ENCODE data around the gene EIF2S2. TPM values are rescaled to one million over a fixed set of nuclear protein-coding genes. Genes with fewer than 3 reads are reported as not detected.

EIF2S2 gene
- total RNA-seq, 1 experiment from 2014 or later: 121 TPM

DNA sequence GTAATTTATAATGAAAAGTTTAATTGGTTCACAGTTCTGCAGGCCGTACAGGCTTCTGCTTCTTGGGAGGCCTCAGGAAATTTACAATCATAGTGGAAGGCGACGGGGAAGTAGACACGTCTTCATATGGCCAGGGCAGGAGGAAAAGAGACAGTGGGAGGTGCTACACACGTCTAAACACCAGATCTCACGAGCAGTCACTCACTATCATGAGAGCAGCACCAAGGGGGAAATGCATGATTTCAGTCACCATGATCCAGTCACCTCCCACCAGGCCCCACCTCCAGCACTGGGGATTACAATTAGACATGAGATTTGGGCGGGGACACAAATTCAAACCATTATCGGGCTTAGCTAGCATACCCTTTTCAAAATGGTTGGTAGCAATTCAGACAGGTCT, 41.2 kb downstream of the EIF2S2 start:
- ChIA-PET CTCF (no interaction called here), POLR2A (no interaction called here), RAD21 (ENCODE audit: low non-redundant PET in 1 of 2, low total read pairs in 2 of 2, uncharacterized antibody in 2 of 2, unreplicated experiment in 2 of 2) (interaction anchor here in 1 of 2 experiments (0.7 kb wide), 1 partner anchor 150 kb away, joined by 3 read pairs; no protein-coding TSS in a partner anchor)
- ATAC-seq (no peak), DNase-seq (ENCODE audit: low read depth, low spot score) (no peak)
- Histone ChIP-seq H4K20me1 (ENCODE audit: insufficient read depth) (peaks cover 3% of the 10 kb centered on the region; the same call in 1 of the 2 replicates), H3K4me2 (ENCODE audit: low read length) (no peak overlapping the region), H3K36me3 (ENCODE audit: control insufficient read depth in 1 of 2, insufficient read depth in 2 of 2, low read length in 2 of 2) (peaks cover 4 to 5% of the 10 kb centered on the region in 2 experiments), H3K27me3 (ENCODE audit: insufficient read depth, low read length) (no peaks in the 10 kb centered on the region), H3K27ac (ENCODE audit: low read depth, low read length) (no peak overlapping the region), H3K9me2 (ENCODE audit: insufficient read depth) (no peaks in the 10 kb centered on the region), H3K79me2 (ENCODE audit: insufficient read depth, low read length) (peaks cover 34% of the 10 kb centered on the region; the same call in 1 of the 2 replicates), H3K4me1 (ENCODE audit: control insufficient read depth in 1 of 2, insufficient read depth in 2 of 2, low read length in 2 of 2) (peaks cover 0 to 23% of the 10 kb centered on the region in 2 experiments; a peak in 2 of 4 replicates), H3K9me3 (ENCODE audit: control insufficient read depth in 1 of 2, insufficient read depth in 1 of 2, low read depth in 1 of 2, low read length in 2 of 2) (no peaks in the 10 kb centered on the region), H3K4me3 (replicated peaks in 1 of 2; ENCODE audit: low read depth in 1 of 2, low read length in 2 of 2) (no peak overlapping the region), H2AFZ (ENCODE audit: low read depth, low read length, poor library complexity, severe bottlenecking) (no peak overlapping the region), H3K9ac (ENCODE audit: low read length) (no peak overlapping the region)
- BruUV-seq (replicated peaks): no TSS peak
- TF ChIP-seq, protein P1, sequence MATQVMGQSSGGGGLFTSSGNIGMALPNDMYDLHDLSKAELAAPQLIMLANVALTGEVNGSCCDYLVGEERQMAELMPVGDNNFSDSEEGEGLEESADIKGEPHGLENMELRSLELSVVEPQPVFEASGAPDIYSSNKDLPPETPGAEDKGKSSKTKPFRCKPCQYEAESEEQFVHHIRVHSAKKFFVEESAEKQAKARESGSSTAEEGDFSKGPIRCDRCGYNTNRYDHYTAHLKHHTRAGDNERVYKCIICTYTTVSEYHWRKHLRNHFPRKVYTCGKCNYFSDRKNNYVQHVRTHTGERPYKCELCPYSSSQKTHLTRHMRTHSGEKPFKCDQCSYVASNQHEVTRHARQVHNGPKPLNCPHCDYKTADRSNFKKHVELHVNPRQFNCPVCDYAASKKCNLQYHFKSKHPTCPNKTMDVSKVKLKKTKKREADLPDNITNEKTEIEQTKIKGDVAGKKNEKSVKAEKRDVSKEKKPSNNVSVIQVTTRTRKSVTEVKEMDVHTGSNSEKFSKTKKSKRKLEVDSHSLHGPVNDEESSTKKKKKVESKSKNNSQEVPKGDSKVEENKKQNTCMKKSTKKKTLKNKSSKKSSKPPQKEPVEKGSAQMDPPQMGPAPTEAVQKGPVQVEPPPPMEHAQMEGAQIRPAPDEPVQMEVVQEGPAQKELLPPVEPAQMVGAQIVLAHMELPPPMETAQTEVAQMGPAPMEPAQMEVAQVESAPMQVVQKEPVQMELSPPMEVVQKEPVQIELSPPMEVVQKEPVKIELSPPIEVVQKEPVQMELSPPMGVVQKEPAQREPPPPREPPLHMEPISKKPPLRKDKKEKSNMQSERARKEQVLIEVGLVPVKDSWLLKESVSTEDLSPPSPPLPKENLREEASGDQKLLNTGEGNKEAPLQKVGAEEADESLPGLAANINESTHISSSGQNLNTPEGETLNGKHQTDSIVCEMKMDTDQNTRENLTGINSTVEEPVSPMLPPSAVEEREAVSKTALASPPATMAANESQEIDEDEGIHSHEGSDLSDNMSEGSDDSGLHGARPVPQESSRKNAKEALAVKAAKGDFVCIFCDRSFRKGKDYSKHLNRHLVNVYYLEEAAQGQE (IDR thresholded peaks at IDR 0.05; ENCODE audit: low read depth): no peak
- no peak for TF ChIP-seq ZNF274 (IDR thresholded peaks at IDR 0.05; ENCODE audit: low read depth, low read length)
- no peak for TF ChIP-seq EGR1 (IDR thresholded peaks at IDR 0.05; ENCODE audit: low read depth)
- TF ChIP-seq, protein P2, sequence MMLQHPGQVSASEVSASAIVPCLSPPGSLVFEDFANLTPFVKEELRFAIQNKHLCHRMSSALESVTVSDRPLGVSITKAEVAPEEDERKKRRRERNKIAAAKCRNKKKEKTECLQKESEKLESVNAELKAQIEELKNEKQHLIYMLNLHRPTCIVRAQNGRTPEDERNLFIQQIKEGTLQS (IDR thresholded peaks at IDR 0.05): no peak
- TF ChIP-seq EZH2phosphoT487 (IDR thresholded peaks at IDR 0.05; ENCODE audit: borderline replicate concordance): no peak
- TF ChIP-seq, protein P3, sequence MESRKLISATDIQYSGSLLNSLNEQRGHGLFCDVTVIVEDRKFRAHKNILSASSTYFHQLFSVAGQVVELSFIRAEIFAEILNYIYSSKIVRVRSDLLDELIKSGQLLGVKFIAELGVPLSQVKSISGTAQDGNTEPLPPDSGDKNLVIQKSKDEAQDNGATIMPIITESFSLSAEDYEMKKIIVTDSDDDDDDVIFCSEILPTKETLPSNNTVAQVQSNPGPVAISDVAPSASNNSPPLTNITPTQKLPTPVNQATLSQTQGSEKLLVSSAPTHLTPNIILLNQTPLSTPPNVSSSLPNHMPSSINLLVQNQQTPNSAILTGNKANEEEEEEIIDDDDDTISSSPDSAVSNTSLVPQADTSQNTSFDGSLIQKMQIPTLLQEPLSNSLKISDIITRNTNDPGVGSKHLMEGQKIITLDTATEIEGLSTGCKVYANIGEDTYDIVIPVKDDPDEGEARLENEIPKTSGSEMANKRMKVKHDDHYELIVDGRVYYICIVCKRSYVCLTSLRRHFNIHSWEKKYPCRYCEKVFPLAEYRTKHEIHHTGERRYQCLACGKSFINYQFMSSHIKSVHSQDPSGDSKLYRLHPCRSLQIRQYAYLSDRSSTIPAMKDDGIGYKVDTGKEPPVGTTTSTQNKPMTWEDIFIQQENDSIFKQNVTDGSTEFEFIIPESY (IDR thresholded peaks at IDR 0.05; ENCODE audit: extremely low read depth, insufficient replicate concordance, low read length): no peak
- TF ChIP-seq POLR2AphosphoS5 (IDR thresholded peaks at IDR 0.05; ENCODE audit: low read depth, low read length): no peak
- intact Hi-C loops (cut with micrococcal nuclease): no loop called here

Measured in HCT116 (cell line).